ENCODE data around the gene ADAMTS19.

DNA sequence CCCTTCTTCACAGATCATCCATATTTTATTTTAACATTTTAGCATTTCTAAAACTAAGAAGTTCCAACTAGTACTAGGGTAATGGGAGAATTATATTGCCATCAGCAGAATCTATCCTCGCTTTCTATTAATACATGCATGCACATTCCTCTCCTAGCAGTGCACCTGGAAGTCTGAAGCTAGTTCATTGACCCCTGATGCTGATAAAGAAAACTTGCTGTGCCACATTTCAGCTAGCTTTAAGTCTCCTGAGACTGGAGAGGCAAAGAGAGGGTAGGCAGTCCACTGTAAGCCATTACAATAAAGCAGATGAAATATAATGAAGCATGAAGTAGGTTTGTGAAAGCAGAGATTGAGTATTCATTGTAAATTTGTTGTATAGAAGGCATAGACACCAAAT is 303.6 kb downstream of the ADAMTS19 start:
- TF ChIP-seq POLR2AphosphoS5 (IDR thresholded peaks at IDR 0.05; ENCODE audit: low read depth, low read length) (no peak), POLR2A (IDR thresholded peaks at IDR 0.05; ENCODE audit: low read depth, low read length) (no peak)

All from GM12892 (cell line).